Transverse colon (tissue), 4 donors: ENCODE data around the gene CCBE1.

Experiments used
- CTCF ChIP-seq, 5 experiments: fragments of 200-600 bp in 3 of 5; fragments of 450-650 bp in 2 of 5; sonication (generic) in 3 of 5; IDR thresholded peaks; 1 replicate in 2 of 5; 2 replicates in 3 of 5; pipeline ENCODE4 v1.5.1; 2016 to 2017; ENCODE audit warnings: antibody characterized with exemption in 5 of 5, inconsistent platforms in 3 of 5, mild to moderate bottlenecking in 2 of 5, moderate library complexity in 1 of 5
- EP300 ChIP-seq: sonication (generic); formaldehyde crosslinking; IDR thresholded peaks from one replicate; pipeline ENCODE4 v1.6.1; 2017; ENCODE audit warnings: antibody characterized with exemption, low read depth
- POLR2A ChIP-seq: fragments of 450-650 bp; IDR thresholded peaks from one replicate; pipeline ENCODE4 v1.6.1; 2016; ENCODE audit warnings: antibody characterized with exemption, mild to moderate bottlenecking, moderate library complexity
- POLR2AphosphoS5 ChIP-seq, 3 donors: sonication (generic); formaldehyde crosslinking; IDR thresholded peaks; one replicate each; pipeline ENCODE4 v1.6.1; 2016; ENCODE audit warnings: antibody characterized with exemption in 3 of 3

DNA sequence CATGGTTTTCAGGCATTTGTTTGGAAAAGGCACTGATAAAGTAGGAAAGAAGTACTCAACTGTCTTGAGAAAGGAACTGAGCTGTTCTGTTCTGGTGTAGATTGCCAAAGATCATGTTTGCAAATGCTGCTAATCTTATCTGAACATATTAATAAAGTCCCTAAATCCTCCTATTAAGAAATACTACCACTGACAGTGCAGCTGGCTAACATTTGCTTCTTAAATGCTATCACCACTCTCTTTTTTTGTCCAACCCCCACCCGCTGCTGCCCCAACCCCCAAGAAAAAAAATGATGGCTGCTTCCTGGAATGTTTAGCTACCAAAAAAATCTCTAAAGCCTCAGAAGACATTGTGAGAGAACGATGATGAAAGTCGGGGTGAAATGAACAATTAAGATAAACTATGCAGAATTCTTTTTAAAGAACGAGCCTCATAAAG, 130.7 kb downstream of the CCBE1 start:
- TF ChIP-seq CTCF (IDR thresholded peaks at IDR 0.05) (no peak), POLR2A (no peak), POLR2AphosphoS5 (IDR thresholded peaks at IDR 0.05) (no peak), EP300 (no peak)
